ENCODE results near the gene TMEM185B.
"Not testable (repeated sequence)": the region's sequence is repeated elsewhere in the genome, so short reads cannot be mapped to it uniquely, and the experiment has no call there.

The TMEM185B gene

GRCh38 chr2:120238728-120239487 is 15.7 kb upstream of the TMEM185B start:
- in situ Hi-C loops (cut with MboI; ENCODE audit: low pct_unique_long_range_greater_than_20kb, low sequenced_read_pairs, unreplicated experiment): no loop called here
- no peak for DNase-seq (ENCODE audit: low spot score)
- TF ChIP-seq CTCF (IDR thresholded peaks at IDR 0.05; ENCODE audit: extremely low read depth, insufficient read depth, missing control alignments): no peak

GRCh38 chr2:120237491-120237902 is 14.3 kb upstream of the TMEM185B start:
- in situ Hi-C loops (cut with MboI; ENCODE audit: low pct_unique_long_range_greater_than_20kb, low sequenced_read_pairs, unreplicated experiment): no loop called here
- no peak for DNase-seq (ENCODE audit: low spot score)
- TF ChIP-seq CTCF (IDR thresholded peaks at IDR 0.05; ENCODE audit: extremely low read depth, insufficient read depth, missing control alignments): no peak

GRCh38 chr2:120236791-120237190 is 13.6 kb upstream of the TMEM185B start:
- in situ Hi-C loops (cut with MboI; ENCODE audit: low pct_unique_long_range_greater_than_20kb, low sequenced_read_pairs, unreplicated experiment): no loop called here
- no peak for DNase-seq (ENCODE audit: low spot score)
- TF ChIP-seq CTCF (IDR thresholded peaks at IDR 0.05; ENCODE audit: extremely low read depth, insufficient read depth, missing control alignments): no peak

- in situ Hi-C loops (cut with MboI; ENCODE audit: low pct_unique_long_range_greater_than_20kb, low sequenced_read_pairs, unreplicated experiment): no loop called here
- TF ChIP-seq CTCF (IDR thresholded peaks at IDR 0.05; ENCODE audit: extremely low read depth, insufficient read depth, missing control alignments): no peak
- DNase-seq (ENCODE audit: low spot score): no peak
These were observed 13.1 kb upstream of the TMEM185B start for GRCh38 chr2:120236316-120236715.

GRCh38 chr2:120235681-120236080 is 12.5 kb upstream of the TMEM185B start:
- DNase-seq (ENCODE audit: low spot score): no peak
- TF ChIP-seq CTCF (IDR thresholded peaks at IDR 0.05; ENCODE audit: extremely low read depth, insufficient read depth, missing control alignments): no peak
- in situ Hi-C loops (cut with MboI; ENCODE audit: low pct_unique_long_range_greater_than_20kb, low sequenced_read_pairs, unreplicated experiment): no loop called here

- DNase-seq (ENCODE audit: low spot score); in situ Hi-C loops (cut with MboI; ENCODE audit: low pct_unique_long_range_greater_than_20kb, low sequenced_read_pairs, unreplicated experiment): not testable (repeated sequence)
These were observed 12.0 kb upstream of the TMEM185B start for GRCh38 chr2:120235158-120235557.

GRCh38 chr2:120233292-120233691 is 10.1 kb upstream of the TMEM185B start:
- in situ Hi-C loops (cut with MboI; ENCODE audit: low pct_unique_long_range_greater_than_20kb, low sequenced_read_pairs, unreplicated experiment): no loop called here
- TF ChIP-seq CTCF (IDR thresholded peaks at IDR 0.05; ENCODE audit: extremely low read depth, insufficient read depth, missing control alignments): no peak
- no peak for DNase-seq (ENCODE audit: low spot score)
